Measurements from ENCODE around the gene PLXNA1.

The PLXNA1 gene

DNA sequence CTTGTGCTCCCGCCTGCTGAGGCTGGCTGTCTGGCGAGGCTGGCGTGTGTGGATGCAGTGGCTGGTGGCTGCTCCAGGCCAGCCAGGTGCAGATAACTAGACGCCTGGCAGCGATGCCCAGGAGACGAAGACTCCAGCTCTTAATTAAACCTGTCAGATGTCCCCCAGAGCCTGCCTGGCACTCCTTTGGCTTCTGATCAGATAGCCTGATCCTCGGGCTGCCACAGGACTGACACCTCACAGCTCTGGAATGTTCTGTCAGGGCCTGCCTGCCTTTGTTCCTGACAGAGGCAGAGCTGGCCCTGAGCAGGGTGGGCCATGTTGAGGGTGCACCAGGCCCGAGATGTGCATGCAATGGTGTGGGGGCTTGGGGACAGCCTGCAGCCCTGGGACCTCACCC, 36.5 kb downstream of the PLXNA1 start:
- no peaks in the 10 kb centered on the region for H3K9me2 ChIP-seq (replicated peaks; ENCODE audit: low read depth, low read length)
- H3K4me1 ChIP-seq (ENCODE audit: insufficient read depth, low read length, poor library complexity, severe bottlenecking) = no peaks in the 10 kb centered on the region
- no peak overlapping the region for H3K4me2 ChIP-seq (ENCODE audit: low read depth, low read length, poor library complexity, severe bottlenecking)
- TF ChIP-seq EZH2phosphoT487 (IDR thresholded peaks at IDR 0.05; ENCODE audit: borderline replicate concordance) = no peak
- TF ChIP-seq, protein P1, sequence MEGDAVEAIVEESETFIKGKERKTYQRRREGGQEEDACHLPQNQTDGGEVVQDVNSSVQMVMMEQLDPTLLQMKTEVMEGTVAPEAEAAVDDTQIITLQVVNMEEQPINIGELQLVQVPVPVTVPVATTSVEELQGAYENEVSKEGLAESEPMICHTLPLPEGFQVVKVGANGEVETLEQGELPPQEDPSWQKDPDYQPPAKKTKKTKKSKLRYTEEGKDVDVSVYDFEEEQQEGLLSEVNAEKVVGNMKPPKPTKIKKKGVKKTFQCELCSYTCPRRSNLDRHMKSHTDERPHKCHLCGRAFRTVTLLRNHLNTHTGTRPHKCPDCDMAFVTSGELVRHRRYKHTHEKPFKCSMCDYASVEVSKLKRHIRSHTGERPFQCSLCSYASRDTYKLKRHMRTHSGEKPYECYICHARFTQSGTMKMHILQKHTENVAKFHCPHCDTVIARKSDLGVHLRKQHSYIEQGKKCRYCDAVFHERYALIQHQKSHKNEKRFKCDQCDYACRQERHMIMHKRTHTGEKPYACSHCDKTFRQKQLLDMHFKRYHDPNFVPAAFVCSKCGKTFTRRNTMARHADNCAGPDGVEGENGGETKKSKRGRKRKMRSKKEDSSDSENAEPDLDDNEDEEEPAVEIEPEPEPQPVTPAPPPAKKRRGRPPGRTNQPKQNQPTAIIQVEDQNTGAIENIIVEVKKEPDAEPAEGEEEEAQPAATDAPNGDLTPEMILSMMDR (conservative IDR thresholded peaks at IDR 0.05; ENCODE audit: low read length) = no peak
- H3K36me3 ChIP-seq (ENCODE audit: insufficient read depth, low read length) = peaks cover 18% of the 10 kb centered on the region; the same call in 1 of the 2 replicates
- no peak overlapping the region for H3K9ac ChIP-seq (ENCODE audit: low read depth, low read length, poor library complexity, severe bottlenecking)
- H3K4me3 ChIP-seq (ENCODE audit: low read length, poor library complexity, severe bottlenecking) = no peak overlapping the region
- no peaks in the 10 kb centered on the region for H3K79me2 ChIP-seq (ENCODE audit: insufficient read depth, low read length)
- no peaks in the 10 kb centered on the region for H3K9me3 ChIP-seq (ENCODE audit: insufficient read depth, low read depth, low read length)
- H3F3A ChIP-seq (ENCODE audit: low read depth) = no peaks in the 10 kb centered on the region
- H4K20me1 ChIP-seq (ENCODE audit: insufficient read depth, low read length, poor library complexity, severe bottlenecking) = no peaks in the 10 kb centered on the region
- no peak overlapping the region for H2AFZ ChIP-seq (ENCODE audit: low read length)
- no peaks in the 10 kb centered on the region for H3K27me3 ChIP-seq (ENCODE audit: insufficient read depth, low read length, poor library complexity, severe bottlenecking)

DNA sequence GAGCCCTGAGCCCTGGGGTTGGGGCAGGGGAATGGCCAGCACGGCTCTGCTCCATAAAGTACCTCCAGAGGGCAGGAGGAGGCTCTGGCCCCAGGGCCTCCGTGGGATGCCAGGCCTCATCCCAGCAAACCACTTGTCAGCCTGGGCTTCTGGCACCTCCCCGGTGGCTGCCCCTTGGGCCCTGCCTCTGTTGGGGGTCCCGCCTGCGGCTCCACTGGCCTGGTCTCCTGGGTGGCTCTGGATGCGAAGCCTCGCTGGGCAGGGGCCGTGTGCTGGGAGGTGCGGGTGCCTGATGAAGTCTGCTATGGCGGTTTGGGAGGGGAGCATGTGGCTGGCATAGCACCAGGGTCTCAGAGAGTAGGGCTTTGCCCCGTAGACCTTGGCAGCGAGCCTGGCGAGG, 37.6 kb downstream of the PLXNA1 start:
- H3K27me3 ChIP-seq (ENCODE audit: insufficient read depth, low read length, poor library complexity, severe bottlenecking) = no peaks in the 10 kb centered on the region
- H3K9me2 ChIP-seq (replicated peaks; ENCODE audit: low read depth, low read length) = no peaks in the 10 kb centered on the region
- no peaks in the 10 kb centered on the region for H3K79me2 ChIP-seq (ENCODE audit: insufficient read depth, low read length)
- H3K36me3 ChIP-seq (ENCODE audit: insufficient read depth, low read length) = peaks cover 18% of the 10 kb centered on the region; the same call in 1 of the 2 replicates
- no peaks in the 10 kb centered on the region for H4K20me1 ChIP-seq (ENCODE audit: insufficient read depth, low read length, poor library complexity, severe bottlenecking)
- no peaks in the 10 kb centered on the region for H3K9me3 ChIP-seq (ENCODE audit: insufficient read depth, low read depth, low read length)
- H3K4me2 ChIP-seq (ENCODE audit: low read depth, low read length, poor library complexity, severe bottlenecking) = no peak overlapping the region
- H3K4me1 ChIP-seq (ENCODE audit: insufficient read depth, low read length, poor library complexity, severe bottlenecking) = no peaks in the 10 kb centered on the region
- H3F3A ChIP-seq (ENCODE audit: low read depth) = no peaks in the 10 kb centered on the region
- no peak overlapping the region for H3K4me3 ChIP-seq (ENCODE audit: low read length, poor library complexity, severe bottlenecking)
- H2AFZ ChIP-seq (ENCODE audit: low read length) = no peak overlapping the region
- TF ChIP-seq, protein P1 (conservative IDR thresholded peaks at IDR 0.05; ENCODE audit: low read length) = no peak
- no peak for TF ChIP-seq EZH2phosphoT487 (IDR thresholded peaks at IDR 0.05; ENCODE audit: borderline replicate concordance)
- H3K9ac ChIP-seq (ENCODE audit: low read depth, low read length, poor library complexity, severe bottlenecking) = no peak overlapping the region

DNA sequence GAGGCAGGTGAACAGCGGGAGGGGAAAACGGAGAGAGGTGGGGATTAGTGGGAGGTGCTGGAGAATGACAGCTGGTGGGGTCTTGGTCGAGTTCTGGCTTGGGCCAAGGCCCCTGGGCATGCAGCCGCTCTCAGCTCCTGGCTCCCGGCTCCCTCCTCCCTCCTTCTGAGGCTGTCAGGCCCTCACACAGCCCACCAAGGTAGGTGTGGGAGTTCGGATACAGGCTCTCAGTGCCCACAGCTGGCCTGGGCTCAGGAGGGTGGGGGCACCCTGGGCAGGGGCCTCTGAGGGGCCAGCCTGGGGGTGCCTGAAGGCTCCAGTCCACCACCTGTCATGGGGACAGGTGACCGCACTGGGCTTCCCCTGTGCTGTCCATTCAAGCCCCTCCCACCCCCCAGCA, 39.9 kb downstream of the PLXNA1 start:
- no peaks in the 10 kb centered on the region for H3F3A ChIP-seq (ENCODE audit: low read depth)
- no peaks in the 10 kb centered on the region for H3K9me2 ChIP-seq (replicated peaks; ENCODE audit: low read depth, low read length)
- no peaks in the 10 kb centered on the region for H3K9me3 ChIP-seq (ENCODE audit: insufficient read depth, low read depth, low read length)
- no peak overlapping the region for H3K4me3 ChIP-seq (ENCODE audit: low read length, poor library complexity, severe bottlenecking)
- no peaks in the 10 kb centered on the region for H3K79me2 ChIP-seq (ENCODE audit: insufficient read depth, low read length)
- H3K4me1 ChIP-seq (ENCODE audit: insufficient read depth, low read length, poor library complexity, severe bottlenecking) = no peaks in the 10 kb centered on the region
- H3K4me2 ChIP-seq (ENCODE audit: low read depth, low read length, poor library complexity, severe bottlenecking) = no peak overlapping the region
- H3K27me3 ChIP-seq (ENCODE audit: insufficient read depth, low read length, poor library complexity, severe bottlenecking) = no peaks in the 10 kb centered on the region
- H3K9ac ChIP-seq (ENCODE audit: low read depth, low read length, poor library complexity, severe bottlenecking) = no peak overlapping the region
- H2AFZ ChIP-seq (ENCODE audit: low read length) = no peak overlapping the region
- TF ChIP-seq, protein P1 (conservative IDR thresholded peaks at IDR 0.05; ENCODE audit: low read length) = no peak
- TF ChIP-seq EZH2phosphoT487 (IDR thresholded peaks at IDR 0.05; ENCODE audit: borderline replicate concordance) = no peak
- no peaks in the 10 kb centered on the region for H4K20me1 ChIP-seq (ENCODE audit: insufficient read depth, low read length, poor library complexity, severe bottlenecking)
- peaks cover 13% of the 10 kb centered on the region; the same call in 1 of the 2 replicates for H3K36me3 ChIP-seq (ENCODE audit: insufficient read depth, low read length)

All from Loucy (cell line).